ENCODE measurements around the gene FSD1. TPM values are rescaled to one million over a fixed set of nuclear protein-coding genes. Genes with fewer than 3 reads are reported as not detected.
A peak's percentile ranks its signal among the peaks of the same experiment; 100 is the strongest.
"Not testable (repeated sequence)": the region's sequence is repeated elsewhere in the genome, so short reads cannot be mapped to it uniquely, and the experiment has no call there.

The FSD1 gene
- total RNA-seq, 2 experiments from 2014 or later = 7.8 to 8.1 TPM

DNA sequence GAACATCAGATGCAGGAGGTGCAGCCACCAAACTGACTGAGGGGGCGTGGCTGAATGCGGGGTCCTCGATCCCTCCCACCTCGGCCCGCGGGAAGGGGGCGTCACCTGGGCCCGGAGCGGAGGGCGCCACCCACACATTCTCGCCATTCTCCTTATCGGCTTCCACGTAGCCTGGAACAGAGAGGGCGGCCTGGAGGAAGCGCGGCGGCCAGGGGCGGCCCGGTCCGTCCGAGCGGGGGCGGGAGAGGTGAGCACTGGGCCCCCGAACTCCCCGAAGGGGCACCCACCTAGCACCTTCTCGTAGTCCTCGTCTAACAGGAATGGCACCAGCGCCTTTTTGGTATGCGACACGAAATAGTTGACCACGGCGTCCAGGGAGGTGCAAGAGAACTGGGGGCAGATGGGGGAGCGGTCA, 22.4 kb downstream of the FSD1 start:
- peaks cover 26% of the 10 kb centered on the region for H3K4me1 Mint-ChIP-seq (ENCODE audit: low read depth)
- H3K27ac Mint-ChIP-seq = no peak overlapping the region
- DNase-seq = peak; percentile 20
- ChIA-PET POLR2A (no interaction called here), CTCF (no interaction called here)
- peak overlapping the region; percentile 85 for H3K4me3 Mint-ChIP-seq
- peaks cover 3% of the 10 kb centered on the region for H3K27me3 Mint-ChIP-seq
- H3K9me3 Mint-ChIP-seq = no peaks in the 10 kb centered on the region
- intact Hi-C loops (cut with micrococcal nuclease) = no loop called here
- H3K36me3 Mint-ChIP-seq = peaks cover 4% of the 10 kb centered on the region

DNA sequence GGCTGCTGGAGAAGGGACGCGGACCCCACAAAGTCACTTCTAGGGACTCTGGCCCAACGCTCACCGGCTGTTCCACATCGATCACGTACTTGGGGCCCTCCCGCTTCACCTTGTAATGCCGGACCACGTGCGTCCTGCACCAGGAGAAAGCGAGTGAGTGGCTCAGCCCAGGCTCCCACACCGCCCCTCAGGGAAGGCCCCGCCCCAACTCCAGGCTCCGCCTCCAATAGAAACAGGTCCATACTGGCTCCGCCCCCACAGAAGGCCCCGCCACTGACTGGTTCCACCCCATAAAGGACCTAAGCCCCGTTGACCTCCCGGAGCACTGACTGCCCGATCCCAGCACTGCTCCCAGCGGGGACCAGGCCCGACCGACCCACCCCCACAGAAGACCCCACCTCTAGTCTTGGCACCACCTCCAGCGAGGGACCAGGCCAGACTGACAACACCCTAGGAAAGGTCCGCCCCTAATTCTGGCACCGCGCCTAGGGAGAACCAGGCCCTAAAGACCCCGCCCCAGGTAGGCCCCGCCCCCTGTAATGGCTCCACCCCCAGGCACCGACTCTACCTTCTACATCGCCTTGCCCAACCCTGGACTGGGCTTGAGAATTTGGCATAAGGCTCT, 23.0 kb downstream of the FSD1 start:
- Mint-ChIP-seq H3K27me3 (peaks cover 3% of the 10 kb centered on the region), H3K4me3 (peak overlapping the region; percentile 85), H3K27ac (no peak overlapping the region), H3K36me3 (peaks cover 4% of the 10 kb centered on the region), H3K9me3 (no peaks in the 10 kb centered on the region), H3K4me1 (ENCODE audit: low read depth) (peaks cover 26% of the 10 kb centered on the region)
- POLR2A ChIA-PET = interaction anchor here (1.0 to 1.3 kb wide), 2 partner anchors 16 to 75 kb away, joined by 4 to 12 read pairs; partner anchors contain the start of genes CHAF1A and MPND
- intact Hi-C loops (cut with micrococcal nuclease) = no loop called here
- CTCF ChIA-PET = interaction anchor here (0.8 to 1.3 kb wide), 4 partner anchors 10 to 73 kb away, joined by 3 to 11 read pairs (median 8); partner anchors contain the start of genes MPND and SH3GL1
- peak; percentile 89 for DNase-seq

DNA sequence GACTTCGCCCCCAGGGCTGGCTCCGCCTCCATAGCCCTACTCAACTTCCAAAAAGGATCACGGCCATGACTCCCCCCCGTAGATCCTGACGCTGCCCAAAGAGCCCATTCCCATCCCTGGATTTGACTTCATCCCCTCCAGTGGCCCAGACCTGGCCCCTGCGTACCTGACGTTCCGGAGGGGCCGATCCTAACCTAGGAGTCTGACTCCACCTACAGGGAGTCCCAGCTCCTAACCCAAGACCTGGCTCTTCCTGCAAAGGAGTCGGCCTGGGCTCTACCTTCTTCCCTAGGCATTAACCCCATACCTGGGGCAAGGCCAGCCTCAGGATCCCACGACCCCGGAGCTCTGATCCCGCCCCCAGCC, 23.5 kb downstream of the FSD1 start:
- POLR2A ChIA-PET = interaction anchor here (0.9 to 1.3 kb wide), 4 partner anchors 10 to 74 kb away, joined by 3 to 12 read pairs (median 4); partner anchors contain the start of genes CHAF1A and MPND
- H3K9me3 Mint-ChIP-seq = no peaks in the 10 kb centered on the region
- peaks cover 4% of the 10 kb centered on the region for H3K36me3 Mint-ChIP-seq
- H3K27me3 Mint-ChIP-seq = peaks cover 3% of the 10 kb centered on the region
- no peak for DNase-seq
- CTCF ChIA-PET = interaction anchor here (0.8 to 1.3 kb wide), 4 partner anchors 9 to 73 kb away, joined by 3 to 11 read pairs (median 8); partner anchors contain the start of genes MPND and SH3GL1
- peak overlapping the region; percentile 85 for H3K4me3 Mint-ChIP-seq
- no peak overlapping the region for H3K27ac Mint-ChIP-seq
- H3K4me1 Mint-ChIP-seq (ENCODE audit: low read depth) = peaks cover 26% of the 10 kb centered on the region
- intact Hi-C loops (cut with micrococcal nuclease) = loop anchor here (1.0 kb wide), 3 partner anchors 15 to 143 kb away; partner anchors contain the start of genes CHAF1A and MPND

DNA sequence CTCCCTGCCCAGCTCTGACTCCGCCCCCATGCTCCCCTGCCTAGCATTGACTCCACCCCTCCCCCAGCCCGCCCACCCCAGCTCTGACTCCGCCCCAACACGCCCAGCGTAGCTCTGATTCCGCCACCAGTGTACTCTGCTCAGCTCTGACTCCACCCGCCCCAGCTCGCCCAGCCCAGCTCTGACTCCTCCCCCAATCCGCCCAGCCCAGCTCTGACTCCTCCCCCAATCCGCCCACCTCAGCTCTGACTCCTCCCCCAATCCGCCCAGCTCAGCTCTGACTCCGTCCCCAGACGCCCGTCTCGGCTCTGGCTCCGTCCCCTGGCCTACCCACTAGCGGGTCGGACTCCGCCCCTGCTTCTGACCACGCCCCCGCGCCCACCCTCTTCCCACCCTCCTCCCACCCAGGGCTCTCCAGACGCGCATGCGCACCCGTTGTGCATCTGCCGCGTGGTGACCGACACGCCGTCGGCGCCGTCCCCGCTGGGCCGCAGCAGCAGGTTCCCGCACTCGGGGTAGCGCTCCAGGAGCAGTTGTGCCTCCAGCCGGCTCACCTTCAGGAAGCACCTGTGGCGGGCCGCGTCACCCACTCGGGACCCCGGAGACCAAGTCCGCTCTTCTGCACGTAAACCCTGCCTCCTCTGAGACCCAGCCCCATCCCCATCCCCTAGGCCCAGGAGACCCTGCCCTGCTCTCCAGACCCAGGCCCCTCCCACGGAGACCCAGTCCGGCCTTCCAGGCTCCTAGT, 24.0 kb downstream of the FSD1 start:
- no peaks in the 10 kb centered on the region for H3K9me3 Mint-ChIP-seq
- intact Hi-C loops (cut with micrococcal nuclease) = loop anchor here (1.0 kb wide), 3 partner anchors 15 to 143 kb away; partner anchors contain the start of genes CHAF1A and MPND
- peaks cover 4% of the 10 kb centered on the region for H3K36me3 Mint-ChIP-seq
- DNase-seq = peak; percentile 98
- peak overlapping the region; percentile 81 for H3K27ac Mint-ChIP-seq
- peak overlapping the region; percentile 85 for H3K4me3 Mint-ChIP-seq
- H3K27me3 Mint-ChIP-seq = peaks cover 3% of the 10 kb centered on the region
- CTCF ChIA-PET = interaction anchor here (0.8 to 1.3 kb wide), 4 partner anchors 8 to 72 kb away, joined by 3 to 11 read pairs (median 8); partner anchors contain the start of genes MPND and SH3GL1
- POLR2A ChIA-PET = interaction anchor here (0.5 to 1.3 kb wide), 5 partner anchors 10 to 84 kb away, joined by 3 to 12 read pairs (median 3); partner anchors contain the start of genes CHAF1A and MPND
- H3K4me1 Mint-ChIP-seq (ENCODE audit: low read depth) = peaks cover 26% of the 10 kb centered on the region

DNA sequence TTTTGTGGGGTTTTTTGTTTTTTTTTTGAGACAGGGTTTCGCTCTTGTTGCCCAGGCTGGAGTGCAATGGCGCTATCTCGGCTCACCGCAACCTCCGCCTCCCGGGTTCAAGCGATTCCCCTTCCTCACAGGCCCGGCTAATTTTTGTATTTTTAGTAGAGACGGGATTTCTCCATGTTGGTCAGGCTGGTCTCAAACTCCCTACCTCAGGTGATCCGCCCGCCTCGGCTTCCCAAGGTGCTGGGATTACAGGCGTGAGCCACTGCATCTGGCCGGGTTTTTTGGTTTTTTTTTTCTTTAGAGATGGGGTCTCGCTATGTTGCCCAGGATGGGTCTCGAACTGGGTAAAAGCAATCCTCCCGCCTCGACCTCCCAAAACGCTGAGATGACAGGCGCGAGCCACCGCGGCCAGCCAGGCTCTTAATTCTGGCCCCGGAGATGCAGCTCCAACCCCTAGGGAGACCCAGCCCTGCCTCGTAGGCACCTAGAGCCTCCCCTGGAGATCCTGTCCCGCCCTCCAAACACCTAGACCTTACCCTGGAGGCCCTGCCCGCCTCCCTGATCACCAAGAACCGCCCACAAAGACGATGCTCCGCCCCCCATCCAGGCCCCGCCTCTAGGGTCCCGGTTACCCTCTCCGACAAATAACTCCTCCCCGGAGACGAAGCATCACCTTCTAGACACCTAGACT, 24.7 kb downstream of the FSD1 start:
- H3K36me3 Mint-ChIP-seq, H3K9me3 Mint-ChIP-seq, H3K27me3 Mint-ChIP-seq: not testable (repeated sequence)
- intact Hi-C loops (cut with micrococcal nuclease) = loop anchor here (1.0 kb wide), 3 partner anchors 14 to 142 kb away; partner anchors contain the start of genes CHAF1A and MPND
- Mint-ChIP-seq H3K27ac (peak overlapping the region; percentile 81), H3K4me3 (peak overlapping the region; percentile 85), H3K4me1 (ENCODE audit: low read depth) (peaks cover 26% of the 10 kb centered on the region)
- ChIA-PET CTCF (interaction anchor here (1.5 kb wide), 1 partner anchor 62 kb away, joined by 4 read pairs; no protein-coding TSS in a partner anchor), POLR2A (interaction anchor here (1.0 to 1.3 kb wide), 2 partner anchors 9 to 73 kb away, joined by 3 to 4 read pairs; partner anchors contain the start of gene CHAF1A)
- peak; percentile 52 for DNase-seq

DNA sequence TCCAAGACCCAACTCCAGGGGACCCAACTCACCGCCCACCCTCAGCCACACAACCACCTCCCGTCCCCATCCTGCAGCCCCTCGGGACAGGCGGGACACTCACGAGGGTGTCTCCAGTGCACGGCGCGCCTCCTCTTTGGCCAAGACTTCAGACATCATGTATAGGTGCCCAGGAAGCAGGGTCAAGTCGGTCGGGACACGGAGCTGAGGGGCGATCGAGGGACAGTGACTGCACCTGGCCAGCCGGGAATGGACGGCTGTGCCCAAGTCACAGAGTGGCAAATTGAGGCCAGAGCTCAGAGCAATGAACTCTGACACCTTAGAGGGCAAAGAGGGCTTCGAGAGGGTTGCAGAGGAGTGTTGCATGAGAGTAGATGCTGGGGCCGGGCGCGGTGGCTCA, 25.5 kb downstream of the FSD1 start:
- no peak for DNase-seq
- H3K27me3 Mint-ChIP-seq = peaks cover 3% of the 10 kb centered on the region
- peaks cover 26% of the 10 kb centered on the region for H3K4me1 Mint-ChIP-seq (ENCODE audit: low read depth)
- peak overlapping the region; percentile 50 for H3K4me3 Mint-ChIP-seq
- ChIA-PET POLR2A (interaction anchor here (1.1 kb wide), 1 partner anchor 13 kb away, joined by 3 read pairs; no protein-coding TSS in a partner anchor), CTCF (interaction anchor here (1.5 kb wide), 1 partner anchor 63 kb away, joined by 4 read pairs; no protein-coding TSS in a partner anchor)
- H3K36me3 Mint-ChIP-seq = peaks cover 7% of the 10 kb centered on the region
- peaks cover under 1% of the 10 kb centered on the region for H3K9me3 Mint-ChIP-seq
- intact Hi-C loops (cut with micrococcal nuclease) = no loop called here
- no peak overlapping the region for H3K27ac Mint-ChIP-seq

DNA sequence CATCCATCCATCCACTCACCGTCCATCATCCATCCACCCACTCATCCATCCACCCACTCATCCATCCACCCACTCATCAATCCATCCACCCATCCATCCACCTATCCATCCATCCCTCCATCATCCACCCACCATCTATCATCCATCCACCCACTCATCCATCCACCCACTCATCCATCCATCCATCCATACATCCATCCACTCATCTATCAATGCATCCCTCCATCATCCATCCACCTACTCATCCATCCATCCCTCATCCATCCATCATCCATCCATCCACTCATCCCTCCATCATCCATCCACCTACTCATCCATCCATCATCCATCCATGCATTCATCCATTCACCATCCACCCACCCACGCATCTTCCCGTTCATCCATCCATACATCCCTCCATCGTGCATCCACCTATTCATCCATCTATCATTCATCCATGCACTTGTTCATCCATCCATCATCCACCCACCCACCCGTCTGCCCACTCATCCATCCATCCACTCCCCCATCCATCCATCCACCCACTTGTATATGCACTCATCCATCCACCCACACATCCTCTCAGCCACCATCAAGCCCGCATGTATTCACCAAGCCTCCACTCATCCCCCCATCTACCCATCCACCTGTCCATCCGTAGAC, 30.7 kb downstream of the FSD1 start:
- peaks cover 15% of the 10 kb centered on the region for H3K4me1 Mint-ChIP-seq (ENCODE audit: low read depth)
- H3K27me3 Mint-ChIP-seq = no peaks in the 10 kb centered on the region
- ChIA-PET POLR2A (no interaction called here), CTCF (no interaction called here)
- H3K4me3 Mint-ChIP-seq = no peak overlapping the region
- H3K36me3 Mint-ChIP-seq = peaks cover 9% of the 10 kb centered on the region
- DNase-seq = no peak
- H3K9me3 Mint-ChIP-seq = peaks cover 3% of the 10 kb centered on the region
- no peak overlapping the region for H3K27ac Mint-ChIP-seq
- intact Hi-C loops (cut with micrococcal nuclease) = no loop called here

DNA sequence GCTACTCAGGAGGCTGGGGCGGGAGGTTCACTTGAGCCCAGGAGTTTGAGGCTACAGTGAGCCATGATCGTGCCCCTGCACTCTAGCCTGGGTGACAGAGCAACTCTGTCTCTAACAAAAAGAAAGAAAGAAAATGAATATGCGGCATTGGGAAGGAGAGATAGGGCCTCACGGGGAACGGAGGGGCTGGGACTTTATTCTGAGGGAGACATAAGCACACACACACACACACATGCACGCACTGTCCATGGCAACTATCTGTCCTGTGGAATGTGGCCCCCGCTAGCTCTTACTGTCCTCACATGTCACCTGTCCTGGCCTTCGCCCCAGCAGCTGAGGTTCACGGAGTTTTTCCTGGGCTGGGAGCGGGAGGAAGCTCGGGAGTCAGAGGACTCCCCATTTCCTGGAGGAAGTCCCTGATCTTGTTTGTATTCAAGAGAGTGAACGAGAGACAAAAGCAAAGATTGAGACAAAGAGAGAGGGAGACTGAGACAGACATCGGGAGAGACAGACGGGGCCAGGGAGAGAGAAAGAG, 33.6 kb downstream of the FSD1 start:
- H3K36me3 Mint-ChIP-seq = peaks cover 9% of the 10 kb centered on the region
- peaks cover 18% of the 10 kb centered on the region for H3K4me1 Mint-ChIP-seq (ENCODE audit: low read depth)
- H3K27me3 Mint-ChIP-seq = no peaks in the 10 kb centered on the region
- H3K4me3 Mint-ChIP-seq = peak overlapping the region; percentile 73
- ChIA-PET POLR2A (interaction anchor here (0.6 kb wide), 1 partner anchor 10 kb away, joined by 3 read pairs; no protein-coding TSS in a partner anchor), CTCF (interaction anchor here (0.7 to 1.7 kb wide), 2 partner anchors 14 to 62 kb away, joined by 3 to 4 read pairs; partner anchors contain the start of gene SH3GL1)
- intact Hi-C loops (cut with micrococcal nuclease) = no loop called here
- DNase-seq = no peak
- H3K9me3 Mint-ChIP-seq = peaks cover 3% of the 10 kb centered on the region
- H3K27ac Mint-ChIP-seq = peak overlapping the region; percentile 64

DNA sequence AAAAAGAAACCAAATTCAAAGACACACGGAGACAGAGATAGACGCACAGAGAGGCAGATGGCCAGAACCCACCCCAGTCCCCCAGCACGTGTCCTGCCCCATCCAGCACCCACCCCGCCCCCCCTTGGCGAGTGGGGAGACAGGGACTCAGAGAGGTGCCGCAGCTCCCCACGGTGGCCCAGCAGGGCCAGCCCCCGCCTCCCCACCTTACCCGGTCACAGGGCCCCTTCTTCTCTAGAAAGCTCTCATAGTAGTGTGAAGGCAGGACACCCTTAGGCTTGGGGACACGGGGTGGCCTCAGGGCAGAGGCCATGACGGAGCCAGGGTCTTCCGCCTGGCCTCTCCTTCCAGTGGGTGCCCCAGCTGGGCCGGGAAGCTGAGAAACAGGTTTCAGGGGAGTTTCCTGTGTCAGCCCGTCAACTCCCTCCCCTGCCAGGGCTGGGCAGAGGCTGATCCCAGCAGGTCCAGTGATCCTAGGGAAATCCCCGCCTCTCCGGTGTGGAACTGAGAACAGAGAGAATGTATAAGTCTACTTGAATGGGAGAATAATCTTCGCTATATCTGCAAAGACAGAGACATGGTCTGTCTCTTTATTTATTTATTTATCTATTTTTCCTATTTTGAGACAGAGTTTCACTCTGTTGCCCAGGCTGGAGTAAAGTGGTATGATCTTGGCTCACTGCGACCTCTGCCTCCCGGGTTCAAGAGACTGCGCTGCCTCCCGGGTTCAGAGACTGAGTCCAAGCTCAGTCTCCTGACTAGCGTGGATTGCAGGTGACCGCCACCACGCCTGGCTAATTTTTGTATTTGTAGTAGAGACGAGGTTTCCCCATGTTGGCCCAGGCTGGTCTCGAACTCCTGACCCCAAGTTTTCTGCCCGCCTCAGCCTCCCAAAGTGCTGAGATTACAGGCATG, 34.3 kb downstream of the FSD1 start, which contains the start of gene STAP2:
TSS of gene STAP2 (minus strand) at position 387 of the 915 bp plus-strand sequence. CDS start at position 313, 74 bp downstream.
- H3K4me1 Mint-ChIP-seq (ENCODE audit: low read depth) = peaks cover 18% of the 10 kb centered on the region
- peaks cover 9% of the 10 kb centered on the region for H3K36me3 Mint-ChIP-seq

DNA sequence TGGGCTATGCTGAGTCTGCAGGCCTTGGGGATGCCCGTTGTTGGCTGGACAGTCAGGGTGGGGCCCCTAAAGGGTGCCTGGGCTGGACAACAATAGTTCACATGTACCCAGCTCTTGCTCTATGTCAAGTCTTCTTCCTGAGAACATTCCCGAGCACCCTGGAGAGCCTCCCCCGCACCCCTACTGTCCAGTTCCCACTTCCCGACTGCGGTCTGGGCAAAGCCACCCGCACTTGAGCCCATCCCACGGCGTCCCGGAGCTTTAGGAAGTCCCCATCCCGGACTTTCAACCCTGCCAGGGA, 37.9 kb downstream of the FSD1 start:
- ChIA-PET POLR2A (interaction anchor here (0.7 to 2.3 kb wide), 8 partner anchors 9 to 95 kb away, joined by 3 to 16 read pairs (median 4); partner anchors contain the start of genes CHAF1A and YJU2), CTCF (interaction anchor here (0.5 to 3.8 kb wide), 9 partner anchors 9 to 131 kb away, joined by 3 to 46 read pairs (median 11); partner anchors contain the start of genes CHAF1A and SH3GL1)
- Mint-ChIP-seq H3K36me3 (peaks cover 6% of the 10 kb centered on the region), H3K4me3 (peak overlapping the region; percentile 89), H3K4me1 (ENCODE audit: low read depth) (peaks cover 25% of the 10 kb centered on the region), H3K9me3 (no peaks in the 10 kb centered on the region), H3K27ac (peak overlapping the region; percentile 88), H3K27me3 (no peaks in the 10 kb centered on the region)
- DNase-seq = no peak
- intact Hi-C loops (cut with micrococcal nuclease) = loop anchor here (1.0 to 2.0 kb wide), 4 partner anchors 27 to 129 kb away; partner anchors contain the start of genes CHAF1A and YJU2

More for the DNA sequence above, 34.3 kb downstream of the FSD1 start, which contains the start of gene STAP2:
- Mint-ChIP-seq H3K4me3 (peak within 1 kb of the TSS; percentile 73), H3K27ac (peak within 1 kb of the TSS; percentile 64), H3K9me3 (peaks cover 3% of the 10 kb centered on the region), H3K27me3 (no peaks in the 10 kb centered on the region)
- ChIA-PET CTCF (interaction anchor here (0.6 to 1.7 kb wide), 3 partner anchors 13 to 62 kb away, joined by 3 to 4 read pairs (median 3); partner anchors contain the start of gene SH3GL1), POLR2A (interaction anchor here (0.6 kb wide), 1 partner anchor 10 kb away, joined by 3 read pairs; no protein-coding TSS in a partner anchor)
- peak; percentile 43 for DNase-seq
- intact Hi-C loops (cut with micrococcal nuclease) = no loop called here

All from activated CD4-positive, alpha-beta memory T cell treated with anti-CD3 and anti-CD28 coated beads for 36 hours (primary cell).